ENCODE data around the gene NAA50.

DNA sequence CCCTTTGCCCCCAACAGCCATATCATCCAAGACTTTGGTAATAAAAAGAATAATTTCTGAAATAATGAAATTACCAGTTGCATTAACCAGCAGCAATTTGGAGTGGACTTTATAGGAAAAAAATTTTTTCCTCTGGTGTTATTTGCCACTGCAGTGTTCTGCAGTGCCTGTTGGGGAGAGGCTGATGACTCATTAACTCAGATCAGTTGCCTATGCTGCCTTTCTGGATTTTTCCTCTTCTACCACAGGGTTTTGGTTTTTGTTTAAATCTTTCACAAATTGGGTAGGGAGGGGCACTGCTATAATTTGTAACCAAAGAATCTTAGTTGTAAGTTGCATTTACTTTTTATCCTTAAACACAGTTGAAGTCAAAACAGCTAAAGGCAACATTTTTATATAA is 23.5 kb upstream of the NAA50 start:
- TF ChIP-seq POLR2A (IDR thresholded peaks at IDR 0.05): no peak
- no peak for TF ChIP-seq CTCF (IDR thresholded peaks at IDR 0.05)
- no peak for TF ChIP-seq POLR2AphosphoS5 (IDR thresholded peaks at IDR 0.05)

Measured in stomach (tissue), 4 donors.